HCT116 (cell line): ENCODE data around the gene CARS1. TPM values are rescaled to one million over a fixed set of nuclear protein-coding genes. Genes with fewer than 3 reads are reported as not detected.

ENCODE experiments used
- ATAC-seq: fragments of 200-7000 bp; cut with Tn5 transposase; 2 replicates; pipeline ENCODE4 v1.9.1; 2020; ENCODE audit warnings: mild to moderate bottlenecking, moderate library complexity
- BruUV-seq: library from RNA; stranded (reverse); fragments of 400-500 nt; replicated peaks from 2 replicates; lab custom pipeline; 2021; lab: Mats Ljungman, UMichigan
- CTCF ChIA-PET: fragments of 300-600 bp; sonication (Branson Sonifier 250); formaldehyde crosslinking; loops from one replicate; lab custom pipeline; 2021; ENCODE audit warnings: antibody characterized with exemption; lab: Charles Lee
- POLR2A ChIA-PET: fragments of 300-600, 350-600 bp; sonication (Branson Sonifier 250); formaldehyde crosslinking; loops from one replicate; lab custom pipeline; 2021; ENCODE audit warnings: antibody characterized with exemption; lab: Charles Lee
- RAD21 ChIA-PET, 2 experiments: fragments of 300-600 bp; sonication (Branson Sonifier 250); formaldehyde crosslinking; loops; one replicate each; lab custom pipeline; 2023; ENCODE audit warnings: low total read pairs in 2 of 2; ENCODE audit not compliant: uncharacterized antibody in 2 of 2, unreplicated experiment in 2 of 2, low non-redundant PET in 1 of 2; lab: Charles Lee
- DNase-seq: peaks from one replicate; pipeline ENCODE4 v3.0.0-alpha.2; 2010; ENCODE audit warnings: low read depth, low spot score
- H2AFZ ChIP-seq: fragments of 200-600 bp; shearing (Covaris generic), sonication (generic); 2 replicates; pipeline ENCODE4 v1.6.1; 2017; ENCODE audit warnings: low read depth, mixed run types, mixed read lengths, antibody characterized with exemption, low read length; ENCODE audit not compliant: poor library complexity, severe bottlenecking
- H3K27ac ChIP-seq: 2 replicates; pipeline ENCODE4 v1.5.1; 2012; ENCODE audit warnings: low read depth, low read length
- H3K27me3 ChIP-seq: fragments of 200-600 bp; sonication (generic); 2 replicates; pipeline ENCODE4 v1.6.1; 2016; ENCODE audit warnings: mixed run types, low read length, mixed read lengths; ENCODE audit not compliant: insufficient read depth
- H3K36me3 ChIP-seq, 2 experiments: fragments of 200-500 bp in 1 of 2; fragments of 200-600 bp in 1 of 2; sonication (Bioruptor generic) in 1 of 2; sonication (generic) in 1 of 2; 2 replicates each; pipeline versions ENCODE4 v1.5.1 to v1.6.1; 2014 to 2016; ENCODE audit warnings: low read length in 2 of 2, inconsistent platforms in 1 of 2, mixed read lengths in 1 of 2, mixed run types in 1 of 2; ENCODE audit not compliant: insufficient read depth in 2 of 2, control insufficient read depth in 1 of 2
- H3K4me1 ChIP-seq, 2 experiments: fragments of 200-600 bp in 1 of 2; sonication (generic) in 1 of 2; 2 replicates each; pipeline versions ENCODE4 v1.5.1 to v1.6.1; 2012 to 2017; ENCODE audit warnings: low read length in 2 of 2, inconsistent platforms in 1 of 2, mild to moderate bottlenecking in 1 of 2, mixed read lengths in 1 of 2, mixed run types in 1 of 2, moderate library complexity in 1 of 2; ENCODE audit not compliant: insufficient read depth in 2 of 2, control insufficient read depth in 1 of 2
- H3K4me2 ChIP-seq: fragments of 200-600 bp; sonication (generic); 2 replicates; pipeline ENCODE4 v1.6.1; 2017; ENCODE audit warnings: mixed run types, low read length, mixed read lengths
- H3K4me3 ChIP-seq, 2 experiments: fragments of 200-600 bp in 1 of 2; sonication (generic) in 1 of 2; replicated peaks in 1 of 2; 2 replicates each; pipeline ENCODE4 v1.5.1; 2011 to 2016; ENCODE audit warnings: low read length in 2 of 2, control low read depth in 1 of 2, low read depth in 1 of 2, mild to moderate bottlenecking in 1 of 2, mixed read lengths in 1 of 2, mixed run types in 1 of 2
- H3K79me2 ChIP-seq: fragments of 200-600 bp; sonication (generic); 2 replicates; pipeline ENCODE4 v1.6.1; 2017; ENCODE audit warnings: mild to moderate bottlenecking, mixed run types, low read length, moderate library complexity, mixed read lengths; ENCODE audit not compliant: insufficient read depth
- H3K9ac ChIP-seq: fragments of 200-600 bp; sonication (generic); 2 replicates; pipeline ENCODE4 v1.6.1; 2016; ENCODE audit warnings: low read length, mixed read lengths
- H3K9me2 ChIP-seq: fragments of 200-600 bp; sonication (generic), shearing (Covaris generic); 2 replicates; pipeline ENCODE4 v1.6.1; 2017; ENCODE audit warnings: mixed run types, mild to moderate bottlenecking, moderate library complexity; ENCODE audit not compliant: insufficient read depth
- H3K9me3 ChIP-seq, 2 experiments: fragments of 200-500 bp in 1 of 2; fragments of 200-600 bp in 1 of 2; sonication (Bioruptor generic) in 1 of 2; sonication (generic) in 1 of 2; 2 replicates each; pipeline ENCODE4 v1.6.1; 2014 to 2017; ENCODE audit warnings: low read length in 2 of 2, mixed read lengths in 2 of 2, inconsistent platforms in 1 of 2, low read depth in 1 of 2, mild to moderate bottlenecking in 1 of 2, mixed run types in 1 of 2, moderate library complexity in 1 of 2; ENCODE audit not compliant: control insufficient read depth in 1 of 2, insufficient read depth in 1 of 2
- H4K20me1 ChIP-seq: fragments of 200-600 bp; sonication (generic), shearing (Covaris generic); 2 replicates; pipeline ENCODE4 v1.6.1; 2017; ENCODE audit warnings: mixed run types, mild to moderate bottlenecking, moderate library complexity; ENCODE audit not compliant: insufficient read depth
- CBX3 ChIP-seq: IDR thresholded peaks from 2 replicates; pipeline ENCODE4 v1.6.1; 2012; ENCODE audit warnings: low read depth
- EGR1 ChIP-seq: IDR thresholded peaks from 2 replicates; pipeline ENCODE4 v1.6.1; 2012; ENCODE audit warnings: low read depth
- EZH2phosphoT487 ChIP-seq: fragments of 200-600 bp; IDR thresholded peaks from 2 replicates; pipeline ENCODE4 v1.6.1; 2018; ENCODE audit warnings: antibody characterized with exemption, borderline replicate concordance
- FOSL1 ChIP-seq: IDR thresholded peaks from 2 replicates; pipeline ENCODE4 v1.6.1; 2012; ENCODE audit warnings: low read depth
- POLR2AphosphoS5 ChIP-seq: IDR thresholded peaks from 2 replicates; pipeline ENCODE4 v1.6.1; 2011; ENCODE audit warnings: mild to moderate bottlenecking, low read depth, low read length, moderate library complexity
- RAD21 ChIP-seq: IDR thresholded peaks from 2 replicates; pipeline ENCODE4 v1.6.1; 2012; ENCODE audit warnings: low read depth, mild to moderate bottlenecking
- SIN3A ChIP-seq: IDR thresholded peaks from 2 replicates; pipeline ENCODE4 v1.6.1; 2012; ENCODE audit warnings: low read depth
- SRF ChIP-seq: IDR thresholded peaks from 2 replicates; pipeline ENCODE4 v1.6.1; 2012; ENCODE audit warnings: low read depth
- TCF7L2 ChIP-seq: IDR thresholded peaks from 2 replicates; pipeline ENCODE4 v1.7.0; 2011; ENCODE audit warnings: borderline replicate concordance, inconsistent platforms; ENCODE audit not compliant: insufficient read depth, insufficient read length; ENCODE audit errors: extremely low read depth
- YY1 ChIP-seq: IDR thresholded peaks from 2 replicates; pipeline ENCODE4 v1.6.1; 2011; ENCODE audit warnings: low read length, low read depth, moderate library complexity, mild to moderate bottlenecking; ENCODE audit not compliant: insufficient replicate concordance; ENCODE audit errors: extremely low read depth
- ZNF274 ChIP-seq: fragments of 200-500 bp; sonication (Bioruptor generic); IDR thresholded peaks from 2 replicates; pipeline ENCODE4 v1.6.1; 2014; ENCODE audit warnings: mild to moderate bottlenecking, low read depth, low read length, inconsistent platforms
- intact Hi-C: fragments of 100-400 bp; cut with micrococcal nuclease; formaldehyde crosslinking; loops from 2 replicates; pipeline ENCODE4 v1.10.0; 2022
- total RNA-seq: library from RNA; stranded (reverse); gene quantifications from one replicate; pipeline ENCODE4 v1.2.1, GENCODE V29; 2021; ENCODE audit not compliant: unreplicated experiment
- TF ChIP-seq, protein P1 (sequence below): IDR thresholded peaks from 2 replicates; pipeline ENCODE4 v1.6.1; 2012
- TF ChIP-seq, protein P2 (sequence below): IDR thresholded peaks from 2 replicates; pipeline ENCODE4 v1.6.1; 2011; ENCODE audit warnings: mild to moderate bottlenecking, low read length, moderate library complexity; ENCODE audit not compliant: insufficient replicate concordance; ENCODE audit errors: extremely low read depth
- TF ChIP-seq, protein P3 (sequence below), 3 experiments: fragments of 200-600 bp in 1 of 3; sonication (generic) in 1 of 3; IDR thresholded peaks in 2 of 3; conservative IDR thresholded peaks in 1 of 3; 2 replicates each; pipeline ENCODE4 v1.5.1; 2012 to 2017; ENCODE audit warnings: low read depth in 2 of 3, low read length in 2 of 3, antibody characterized with exemption in 1 of 3, borderline replicate concordance in 1 of 3, control low read depth in 1 of 3, mild to moderate bottlenecking in 1 of 3, mixed read lengths in 1 of 3, mixed run types in 1 of 3, moderate library complexity in 1 of 3; ENCODE audit not compliant: insufficient read depth in 1 of 3
- TF ChIP-seq, protein P4 (sequence below): IDR thresholded peaks from 2 replicates; pipeline ENCODE4 v1.6.1; 2012; ENCODE audit warnings: low read depth
- TF ChIP-seq, protein P5 (sequence below): IDR thresholded peaks from 2 replicates; pipeline ENCODE4 v1.6.1; 2012

Gene CARS1
- total RNA-seq, 1 experiment from 2014 or later = 124 TPM

DNA sequence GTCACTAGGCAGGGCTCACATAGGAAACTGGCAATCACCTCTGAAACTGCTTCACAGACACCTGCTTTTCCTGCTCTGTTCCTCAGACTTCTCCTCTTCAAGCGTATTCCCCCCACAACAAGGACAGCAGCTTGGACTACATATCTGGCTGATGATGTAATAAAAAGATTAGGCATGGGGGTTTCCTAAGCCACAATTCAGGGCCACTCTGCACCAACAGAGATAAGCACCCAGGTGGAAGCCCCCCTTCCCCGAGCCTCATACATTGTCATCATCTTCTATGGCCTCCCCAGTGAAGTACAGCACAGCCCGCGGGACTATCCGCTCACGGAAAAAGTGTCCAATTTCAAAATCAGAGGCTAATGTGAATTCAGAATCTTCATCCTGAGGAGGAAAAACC, 103.0 kb downstream of the CARS1 start:
- CTCF ChIA-PET = no interaction called here
- H3K27me3 ChIP-seq = no peaks in the 10 kb centered on the region
- H3K79me2 ChIP-seq = peaks cover 43% of the 10 kb centered on the region
- POLR2A ChIA-PET = no interaction called here
- peaks cover 0 to 16% of the 10 kb centered on the region in 2 experiments; a peak in 1 of 4 replicates for H3K4me1 ChIP-seq
- ATAC-seq (no peak), DNase-seq (no peak)
- no peak overlapping the region for H3K9ac ChIP-seq
- no peak overlapping the region for H3K4me3 ChIP-seq
- H3K9me2 ChIP-seq = no peaks in the 10 kb centered on the region
- no peak overlapping the region for H2AFZ ChIP-seq
- intact Hi-C loops = no loop called here
- peaks cover 3% of the 10 kb centered on the region; the same call in 1 of the 2 replicates for H4K20me1 ChIP-seq
- H3K4me2 ChIP-seq = no peak overlapping the region
- no TSS peak for BruUV-seq
- H3K36me3 ChIP-seq = peaks cover 59 to 84% of the 10 kb centered on the region in 2 experiments
- TF ChIP-seq YY1 (no peak), CBX3 (no peak), ZNF274 (no peak), RAD21 (no peak), SIN3A (no peak), FOSL1 (no peak), EGR1 (no peak), EZH2phosphoT487 (no peak), SRF (no peak), TCF7L2 (no peak), POLR2AphosphoS5 (no peak)
- TF ChIP-seq, protein P1, sequence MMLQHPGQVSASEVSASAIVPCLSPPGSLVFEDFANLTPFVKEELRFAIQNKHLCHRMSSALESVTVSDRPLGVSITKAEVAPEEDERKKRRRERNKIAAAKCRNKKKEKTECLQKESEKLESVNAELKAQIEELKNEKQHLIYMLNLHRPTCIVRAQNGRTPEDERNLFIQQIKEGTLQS = no peak
- TF ChIP-seq, protein P2, sequence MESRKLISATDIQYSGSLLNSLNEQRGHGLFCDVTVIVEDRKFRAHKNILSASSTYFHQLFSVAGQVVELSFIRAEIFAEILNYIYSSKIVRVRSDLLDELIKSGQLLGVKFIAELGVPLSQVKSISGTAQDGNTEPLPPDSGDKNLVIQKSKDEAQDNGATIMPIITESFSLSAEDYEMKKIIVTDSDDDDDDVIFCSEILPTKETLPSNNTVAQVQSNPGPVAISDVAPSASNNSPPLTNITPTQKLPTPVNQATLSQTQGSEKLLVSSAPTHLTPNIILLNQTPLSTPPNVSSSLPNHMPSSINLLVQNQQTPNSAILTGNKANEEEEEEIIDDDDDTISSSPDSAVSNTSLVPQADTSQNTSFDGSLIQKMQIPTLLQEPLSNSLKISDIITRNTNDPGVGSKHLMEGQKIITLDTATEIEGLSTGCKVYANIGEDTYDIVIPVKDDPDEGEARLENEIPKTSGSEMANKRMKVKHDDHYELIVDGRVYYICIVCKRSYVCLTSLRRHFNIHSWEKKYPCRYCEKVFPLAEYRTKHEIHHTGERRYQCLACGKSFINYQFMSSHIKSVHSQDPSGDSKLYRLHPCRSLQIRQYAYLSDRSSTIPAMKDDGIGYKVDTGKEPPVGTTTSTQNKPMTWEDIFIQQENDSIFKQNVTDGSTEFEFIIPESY = no peak
- TF ChIP-seq, protein P3, sequence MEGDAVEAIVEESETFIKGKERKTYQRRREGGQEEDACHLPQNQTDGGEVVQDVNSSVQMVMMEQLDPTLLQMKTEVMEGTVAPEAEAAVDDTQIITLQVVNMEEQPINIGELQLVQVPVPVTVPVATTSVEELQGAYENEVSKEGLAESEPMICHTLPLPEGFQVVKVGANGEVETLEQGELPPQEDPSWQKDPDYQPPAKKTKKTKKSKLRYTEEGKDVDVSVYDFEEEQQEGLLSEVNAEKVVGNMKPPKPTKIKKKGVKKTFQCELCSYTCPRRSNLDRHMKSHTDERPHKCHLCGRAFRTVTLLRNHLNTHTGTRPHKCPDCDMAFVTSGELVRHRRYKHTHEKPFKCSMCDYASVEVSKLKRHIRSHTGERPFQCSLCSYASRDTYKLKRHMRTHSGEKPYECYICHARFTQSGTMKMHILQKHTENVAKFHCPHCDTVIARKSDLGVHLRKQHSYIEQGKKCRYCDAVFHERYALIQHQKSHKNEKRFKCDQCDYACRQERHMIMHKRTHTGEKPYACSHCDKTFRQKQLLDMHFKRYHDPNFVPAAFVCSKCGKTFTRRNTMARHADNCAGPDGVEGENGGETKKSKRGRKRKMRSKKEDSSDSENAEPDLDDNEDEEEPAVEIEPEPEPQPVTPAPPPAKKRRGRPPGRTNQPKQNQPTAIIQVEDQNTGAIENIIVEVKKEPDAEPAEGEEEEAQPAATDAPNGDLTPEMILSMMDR (IDR thresholded peaks at IDR 0.05 in 2 of 3, conservative IDR thresholded peaks at IDR 0.05 in 1 of 3; ENCODE audit: borderline replicate concordance in 1 of 3, insufficient read depth in 1 of 3, low read depth in 2 of 3, low read length in 2 of 3) = no peak
- TF ChIP-seq, protein P4, sequence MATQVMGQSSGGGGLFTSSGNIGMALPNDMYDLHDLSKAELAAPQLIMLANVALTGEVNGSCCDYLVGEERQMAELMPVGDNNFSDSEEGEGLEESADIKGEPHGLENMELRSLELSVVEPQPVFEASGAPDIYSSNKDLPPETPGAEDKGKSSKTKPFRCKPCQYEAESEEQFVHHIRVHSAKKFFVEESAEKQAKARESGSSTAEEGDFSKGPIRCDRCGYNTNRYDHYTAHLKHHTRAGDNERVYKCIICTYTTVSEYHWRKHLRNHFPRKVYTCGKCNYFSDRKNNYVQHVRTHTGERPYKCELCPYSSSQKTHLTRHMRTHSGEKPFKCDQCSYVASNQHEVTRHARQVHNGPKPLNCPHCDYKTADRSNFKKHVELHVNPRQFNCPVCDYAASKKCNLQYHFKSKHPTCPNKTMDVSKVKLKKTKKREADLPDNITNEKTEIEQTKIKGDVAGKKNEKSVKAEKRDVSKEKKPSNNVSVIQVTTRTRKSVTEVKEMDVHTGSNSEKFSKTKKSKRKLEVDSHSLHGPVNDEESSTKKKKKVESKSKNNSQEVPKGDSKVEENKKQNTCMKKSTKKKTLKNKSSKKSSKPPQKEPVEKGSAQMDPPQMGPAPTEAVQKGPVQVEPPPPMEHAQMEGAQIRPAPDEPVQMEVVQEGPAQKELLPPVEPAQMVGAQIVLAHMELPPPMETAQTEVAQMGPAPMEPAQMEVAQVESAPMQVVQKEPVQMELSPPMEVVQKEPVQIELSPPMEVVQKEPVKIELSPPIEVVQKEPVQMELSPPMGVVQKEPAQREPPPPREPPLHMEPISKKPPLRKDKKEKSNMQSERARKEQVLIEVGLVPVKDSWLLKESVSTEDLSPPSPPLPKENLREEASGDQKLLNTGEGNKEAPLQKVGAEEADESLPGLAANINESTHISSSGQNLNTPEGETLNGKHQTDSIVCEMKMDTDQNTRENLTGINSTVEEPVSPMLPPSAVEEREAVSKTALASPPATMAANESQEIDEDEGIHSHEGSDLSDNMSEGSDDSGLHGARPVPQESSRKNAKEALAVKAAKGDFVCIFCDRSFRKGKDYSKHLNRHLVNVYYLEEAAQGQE = no peak
- TF ChIP-seq, protein P5, sequence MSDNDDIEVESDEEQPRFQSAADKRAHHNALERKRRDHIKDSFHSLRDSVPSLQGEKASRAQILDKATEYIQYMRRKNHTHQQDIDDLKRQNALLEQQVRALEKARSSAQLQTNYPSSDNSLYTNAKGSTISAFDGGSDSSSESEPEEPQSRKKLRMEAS = no peak
- RAD21 ChIA-PET = no interaction called here
- no peaks in the 10 kb centered on the region for H3K9me3 ChIP-seq
- no peak overlapping the region for H3K27ac ChIP-seq
